ENCODE data around the gene CDKN2B-AS1. TPM values are rescaled to one million over a fixed set of nuclear protein-coding genes. Genes with fewer than 3 reads are reported as not detected.

CDKN2B-AS1 gene
- total RNA-seq, 1 experiment from 2014 or later = 8.4 TPM

DNA sequence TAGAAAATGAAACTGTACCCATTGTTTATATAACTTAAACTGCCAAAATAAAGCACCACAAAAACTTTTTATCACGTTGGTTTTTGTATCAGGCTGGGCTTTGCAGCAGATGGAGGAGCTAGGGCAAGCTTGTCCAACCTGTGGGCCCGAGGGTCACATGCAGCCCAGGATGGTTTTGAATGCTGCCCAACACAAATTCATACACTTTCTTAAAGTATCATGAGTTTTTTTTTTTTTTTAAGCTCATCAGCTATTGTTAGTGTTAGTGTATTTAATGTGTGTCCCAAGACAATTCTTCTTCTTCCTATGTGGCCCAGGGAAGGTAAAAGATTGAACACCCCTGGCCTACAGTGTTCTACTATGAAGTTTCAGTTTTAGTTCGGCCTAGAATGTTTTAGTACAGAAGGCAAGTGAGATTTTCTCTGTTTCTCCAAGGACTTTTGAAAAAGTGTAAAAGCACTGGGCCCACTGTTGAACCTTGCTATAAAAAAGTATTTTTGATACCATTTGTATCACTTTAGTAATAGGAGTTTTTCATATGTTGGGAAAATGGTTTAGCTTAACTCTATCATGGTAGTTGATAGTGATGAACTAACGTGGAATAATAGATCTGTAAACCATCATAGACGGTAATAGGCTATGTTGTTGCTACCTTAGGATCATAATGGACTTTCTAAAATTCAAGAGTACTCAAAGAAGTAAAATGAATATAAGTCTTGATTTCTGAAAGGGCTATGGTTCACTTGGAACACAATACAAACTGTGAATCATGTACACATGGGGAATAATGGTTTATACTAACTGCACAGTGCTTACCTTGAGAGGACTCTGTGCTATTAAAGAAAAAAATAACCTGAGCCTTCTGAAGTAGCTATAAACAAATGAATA lies 3.3 kb upstream of the CDKN2B-AS1 start:
- Histone ChIP-seq H3K4me1 (peaks cover 9% of the 10 kb centered on the region; the same call in 1 of the 2 replicates), H3K4me3 (peak overlapping the region; percentile 96), H3K36me3 (peaks cover 8% of the 10 kb centered on the region; the same call in 1 of the 2 replicates), H3K9me3 (replicated peaks) (no peaks in the 10 kb centered on the region), H3K27ac (no peak overlapping the region), H3K27me3 (no peaks in the 10 kb centered on the region)
- no peak for DNase-seq

GRCh38 chr9:21993007-21993406 lies 1.6 kb upstream of the CDKN2B-AS1 start:
- Histone ChIP-seq H3K27me3 (no peaks in the 10 kb centered on the region), H3K27ac (peak overlapping the region; percentile 95)

GRCh38 chr9:21993893-21994555 lies 567 bp upstream of the CDKN2B-AS1 start, which contains the start of gene CDKN2A:
Gene CDKN2A (minus strand): TSS chr9:21994392.
- DNase-seq = peak in 1 of 2 experiments; percentile 84
- Histone ChIP-seq H3K36me3 (peaks cover 6% of the 10 kb centered on the region; the same call in 1 of the 2 replicates), H3K9me3 (replicated peaks) (no peaks in the 10 kb centered on the region), H3K4me1 (peaks cover 10% of the 10 kb centered on the region; the same call in 1 of the 2 replicates), H3K27ac (peak within 1 kb of the TSS; percentile 95), H3K27me3 (no peaks in the 10 kb centered on the region), H3K4me3 (peak within 1 kb of the TSS; percentile 96)

More at GRCh38 chr9:21993007-21993406, 1.6 kb upstream of the CDKN2B-AS1 start:
- Histone ChIP-seq H3K4me3 (peak overlapping the region; percentile 96), H3K9me3 (replicated peaks) (no peaks in the 10 kb centered on the region), H3K4me1 (peaks cover 11% of the 10 kb centered on the region), H3K36me3 (peaks cover 8% of the 10 kb centered on the region; the same call in 1 of the 2 replicates)
- DNase-seq = no peak

GRCh38 chr9:21995006-21995665 lies 545 bp downstream of the CDKN2B-AS1 start:
- Histone ChIP-seq H3K27ac (peak overlapping the region; percentile 95), H3K9me3 (replicated peaks) (no peaks in the 10 kb centered on the region), H3K4me1 (peaks cover 10% of the 10 kb centered on the region; the same call in 1 of the 2 replicates), H3K4me3 (peak overlapping the region; percentile 96), H3K36me3 (peaks cover 5% of the 10 kb centered on the region; the same call in 1 of the 2 replicates), H3K27me3 (no peaks in the 10 kb centered on the region)
- DNase-seq = peak; percentile 81

DNA sequence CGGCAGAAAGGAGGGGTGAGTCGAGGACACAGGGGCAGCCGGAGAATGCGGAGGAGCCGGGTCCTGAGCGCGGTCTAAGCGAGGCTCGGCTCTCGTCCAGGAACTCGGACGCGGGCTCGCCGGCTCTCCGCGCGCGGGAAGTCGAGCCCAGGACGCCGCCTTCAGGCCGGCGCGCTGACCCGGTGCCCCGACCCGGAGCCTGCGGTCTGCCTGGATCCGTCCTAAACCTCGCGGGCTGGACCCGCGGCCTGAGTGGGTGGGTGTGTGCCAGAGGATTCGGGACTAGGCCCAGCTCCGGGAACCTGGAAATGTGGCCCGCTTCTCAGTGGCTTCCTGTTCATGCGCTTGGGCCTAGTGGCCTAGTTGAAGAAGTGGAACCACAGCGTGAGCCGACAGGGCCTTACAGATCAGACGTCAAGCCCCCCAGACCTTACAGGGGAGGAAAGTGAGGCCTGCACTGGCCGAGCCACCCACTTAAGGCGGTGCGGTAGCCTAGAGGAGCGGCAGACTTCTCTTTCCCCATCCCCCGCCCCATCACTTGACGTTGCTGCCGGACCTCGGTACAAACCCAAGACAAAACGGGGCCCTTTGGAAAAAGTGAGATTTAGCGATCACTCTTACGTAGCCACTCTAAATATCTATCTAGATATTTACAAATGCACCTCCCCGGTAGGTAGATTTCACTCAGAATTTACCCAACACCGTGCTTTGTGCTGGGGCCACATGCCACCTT lies 1.2 kb downstream of the CDKN2B-AS1 start:
- no peaks in the 10 kb centered on the region for H3K27me3 ChIP-seq
- peaks cover 10% of the 10 kb centered on the region; the same call in 1 of the 2 replicates for H3K4me1 ChIP-seq
- peak; percentile 53 to 62 for DNase-seq
- no peaks in the 10 kb centered on the region for H3K36me3 ChIP-seq
- H3K9me3 ChIP-seq (replicated peaks) = no peaks in the 10 kb centered on the region
- H3K4me3 ChIP-seq = peak overlapping the region; percentile 96
- H3K27ac ChIP-seq = peak overlapping the region; percentile 95

DNA sequence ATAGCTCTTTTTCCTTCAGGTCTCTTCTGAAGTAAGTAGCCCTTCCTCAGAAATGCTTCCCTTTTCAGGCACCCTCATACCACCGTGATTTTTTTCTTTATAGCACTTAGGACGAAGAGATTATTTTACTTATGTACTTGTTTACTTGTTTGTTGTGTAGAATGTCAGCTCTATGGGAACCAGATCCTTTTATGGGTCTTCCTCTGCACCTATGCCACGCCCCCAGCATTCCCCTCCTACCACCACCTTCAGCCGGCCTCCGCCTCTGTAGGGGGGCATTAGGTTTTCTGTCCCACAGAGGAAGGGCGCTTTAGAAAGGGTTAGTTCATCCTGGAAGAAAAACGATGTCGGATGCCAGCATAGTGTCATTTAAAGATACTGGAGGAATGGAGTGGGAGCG lies 1.8 kb downstream of the CDKN2B-AS1 start:
- peak; percentile 52 to 65 for DNase-seq
- H3K9me3 ChIP-seq (replicated peaks) = no peaks in the 10 kb centered on the region
- H3K4me1 ChIP-seq = peaks cover 10% of the 10 kb centered on the region; the same call in 1 of the 2 replicates
- no peaks in the 10 kb centered on the region for H3K27me3 ChIP-seq
- peak overlapping the region; percentile 96 for H3K4me3 ChIP-seq
- H3K36me3 ChIP-seq = no peaks in the 10 kb centered on the region; the same call in 1 of the 2 replicates
- H3K27ac ChIP-seq = peak overlapping the region; percentile 95

GRCh38 chr9:21996858-21997257 lies 2.3 kb downstream of the CDKN2B-AS1 start:
- Histone ChIP-seq H3K4me3 (peak overlapping the region; percentile 96), H3K4me1 (peaks cover 10% of the 10 kb centered on the region; the same call in 1 of the 2 replicates), H3K27ac (no peak overlapping the region)

DNA sequence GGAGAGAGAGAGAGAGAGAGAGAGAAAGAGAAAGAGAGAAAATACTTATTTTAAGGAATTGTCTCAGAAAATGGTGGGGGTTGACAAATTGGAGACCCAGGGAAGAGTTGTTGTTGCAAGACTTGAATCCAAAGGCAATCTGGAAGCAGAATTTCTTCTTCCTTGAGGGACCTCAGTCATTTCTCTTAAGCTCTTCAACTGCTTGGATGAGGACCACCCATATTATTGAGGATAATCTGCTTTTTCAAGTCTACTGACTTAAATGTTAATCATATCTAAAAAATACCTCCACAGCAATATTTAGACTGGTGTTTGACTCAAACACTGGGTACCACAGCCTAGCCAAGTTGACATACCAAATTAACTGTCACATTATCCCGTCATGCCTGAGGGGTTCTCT lies 2.9 kb downstream of the CDKN2B-AS1 start:
- DNase-seq = no peak
- Histone ChIP-seq H3K4me1 (peaks cover 10% of the 10 kb centered on the region; the same call in 1 of the 2 replicates), H3K9me3 (replicated peaks) (no peaks in the 10 kb centered on the region), H3K36me3 (no peaks in the 10 kb centered on the region; the same call in 1 of the 2 replicates), H3K27me3 (no peaks in the 10 kb centered on the region), H3K27ac (no peak overlapping the region), H3K4me3 (no peak overlapping the region)

More at GRCh38 chr9:21996858-21997257, 2.3 kb downstream of the CDKN2B-AS1 start:
- H3K27me3 ChIP-seq = no peaks in the 10 kb centered on the region
- no peak for DNase-seq
- no peaks in the 10 kb centered on the region; the same call in 1 of the 2 replicates for H3K36me3 ChIP-seq
- no peaks in the 10 kb centered on the region for H3K9me3 ChIP-seq (replicated peaks)

DNA sequence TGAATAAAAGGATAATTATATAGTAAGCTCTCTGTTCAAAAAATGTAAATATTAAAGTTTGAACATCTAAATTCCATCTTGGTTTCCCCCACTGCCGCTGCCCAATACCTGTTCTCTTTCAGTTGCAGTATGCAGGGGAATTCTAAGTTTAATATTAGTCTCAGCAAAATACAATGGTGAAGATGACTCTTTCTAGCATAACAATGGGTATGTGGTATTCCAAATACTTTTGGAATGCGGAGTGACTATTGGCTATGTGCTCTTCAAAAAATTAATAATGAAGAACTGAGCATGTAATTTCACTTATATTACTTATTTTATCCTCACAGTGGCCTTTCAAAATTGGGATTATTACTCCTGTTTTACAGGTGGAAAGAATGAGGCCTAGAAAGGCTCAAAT lies 3.4 kb downstream of the CDKN2B-AS1 start:
- Histone ChIP-seq H3K27me3 (no peaks in the 10 kb centered on the region), H3K4me3 (no peak overlapping the region)

DNA sequence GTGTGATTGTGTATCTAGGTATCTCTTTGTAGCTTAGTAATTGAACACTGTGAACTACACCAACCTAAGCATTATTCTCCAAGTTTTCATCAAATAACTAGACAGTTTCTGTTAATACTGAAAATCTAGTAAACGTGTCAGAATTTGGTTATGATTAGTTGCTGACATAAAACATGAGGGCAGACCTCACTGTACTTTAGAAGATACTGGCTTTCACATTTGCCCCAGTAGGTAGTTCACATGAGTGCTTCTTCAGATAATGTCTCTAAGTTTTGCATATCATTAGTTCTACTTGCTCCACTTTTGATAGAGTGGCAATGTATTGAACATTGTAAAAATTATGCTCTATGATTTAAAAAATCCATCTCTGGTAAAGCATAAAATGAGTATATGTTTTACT lies 7.4 kb downstream of the CDKN2B-AS1 start:
- H3K4me1 ChIP-seq = peaks cover 7% of the 10 kb centered on the region; the same call in 1 of the 2 replicates
- H3K4me3 ChIP-seq = no peak overlapping the region
- no peaks in the 10 kb centered on the region for H3K9me3 ChIP-seq (replicated peaks)
- H3K36me3 ChIP-seq = no peaks in the 10 kb centered on the region; the same call in 1 of the 2 replicates
- H3K27me3 ChIP-seq = no peaks in the 10 kb centered on the region
- DNase-seq = no peak
- no peak overlapping the region for H3K27ac ChIP-seq

More for the DNA sequence above, 3.4 kb downstream of the CDKN2B-AS1 start:
- H3K9me3 ChIP-seq (replicated peaks) = no peaks in the 10 kb centered on the region
- H3K4me1 ChIP-seq = peaks cover 10% of the 10 kb centered on the region; the same call in 1 of the 2 replicates
- H3K36me3 ChIP-seq = no peaks in the 10 kb centered on the region; the same call in 1 of the 2 replicates
- no peak for DNase-seq
- no peak overlapping the region for H3K27ac ChIP-seq

GRCh38 chr9:22005021-22005701 lies 10.6 kb downstream of the CDKN2B-AS1 start:
- Histone ChIP-seq H3K9me3 (replicated peaks) (no peaks in the 10 kb centered on the region), H3K27ac (no peak overlapping the region), H3K4me3 (no peak overlapping the region), H3K4me1 (peaks cover 2% of the 10 kb centered on the region; the same call in 1 of the 2 replicates), H3K27me3 (no peaks in the 10 kb centered on the region), H3K36me3 (no peaks in the 10 kb centered on the region; the same call in 1 of the 2 replicates)
- DNase-seq = no peak

GRCh38 chr9:22005702-22006606 lies 11.4 kb downstream of the CDKN2B-AS1 start:
- H3K27ac ChIP-seq = no peak overlapping the region
- no peak for DNase-seq
- no peak overlapping the region for H3K4me3 ChIP-seq

More at GRCh38 chr9:22005702-22006606, 11.4 kb downstream of the CDKN2B-AS1 start:
- Histone ChIP-seq H3K27me3 (no peaks in the 10 kb centered on the region), H3K9me3 (replicated peaks) (no peaks in the 10 kb centered on the region), H3K36me3 (no peaks in the 10 kb centered on the region; the same call in 1 of the 2 replicates), H3K4me1 (peaks cover 2% of the 10 kb centered on the region; the same call in 1 of the 2 replicates)
